Natural killer cell (primary cell): ENCODE measurements around the gene PRRG2. TPM values are rescaled to one million over a fixed set of nuclear protein-coding genes. Genes with fewer than 3 reads are reported as not detected.

ENCODE experiments used
- ATAC-seq, 3 donors: fragments of 150-1000 bp in 2 of 3; fragments of 200-7000 bp in 1 of 3; cut with Tn5 transposase; 1 replicate in 1 of 3; 2 replicates in 2 of 3; pipeline ENCODE4 v1.10.0; 2021; ENCODE audit warnings: mild to moderate bottlenecking in 2 of 3, moderate library complexity in 2 of 3
- DNase-seq, 2 donors: peaks; one replicate each; pipeline versions ENCODE4 v3.0.0 to v3.0.0-alpha.2; 2013 to 2021; ENCODE audit warnings: mixed read lengths in 1 of 2
- H3K27ac ChIP-seq: one replicate; pipeline ENCODE4 v1.5.1; 2013; ENCODE audit warnings: mild to moderate bottlenecking, low read length
- H3K27me3 ChIP-seq: one replicate; pipeline ENCODE4 v1.6.1; 2013; ENCODE audit warnings: low read length; ENCODE audit not compliant: control insufficient read depth, insufficient read depth
- H3K36me3 ChIP-seq: one replicate; pipeline ENCODE4 v1.6.1; 2013; ENCODE audit warnings: low read length; ENCODE audit not compliant: control insufficient read depth, insufficient read depth
- H3K4me1 ChIP-seq: one replicate; pipeline ENCODE4 v1.6.1; 2013; ENCODE audit warnings: low read length; ENCODE audit not compliant: control insufficient read depth, insufficient read depth
- H3K4me3 ChIP-seq: one replicate; pipeline ENCODE4 v1.5.1; 2013; ENCODE audit warnings: low read length
- H3K9me3 ChIP-seq: one replicate; pipeline ENCODE4 v1.6.1; 2013; ENCODE audit warnings: low read length; ENCODE audit not compliant: control insufficient read depth, insufficient read depth
- H3K27ac Mint-ChIP-seq, 2 donors: one replicate each; pipeline ENCODE4 v1.8.0; 2022; ENCODE audit warnings: mild to moderate bottlenecking in 2 of 2, mixed read lengths in 2 of 2, moderate library complexity in 1 of 2
- H3K27me3 Mint-ChIP-seq, 2 donors: one replicate each; pipeline ENCODE4 v1.8.0; 2022; ENCODE audit warnings: low read depth in 2 of 2, mixed read lengths in 2 of 2
- H3K36me3 Mint-ChIP-seq: one replicate; pipeline ENCODE4 v1.8.0; 2022; ENCODE audit warnings: mixed read lengths
- H3K4me1 Mint-ChIP-seq, 2 donors: one replicate each; pipeline ENCODE4 v1.8.0; 2022; ENCODE audit warnings: mixed read lengths in 2 of 2
- H3K4me3 Mint-ChIP-seq: one replicate; pipeline ENCODE4 v1.8.0; 2022; ENCODE audit warnings: mild to moderate bottlenecking, moderate library complexity, mixed read lengths
- H3K9me3 Mint-ChIP-seq, 2 donors: one replicate each; pipeline ENCODE4 v1.8.0; 2022; ENCODE audit warnings: mixed read lengths in 2 of 2
- WGBS: methylation state at CpG from one replicate; pipeline ENCODE4 v1.1.7; 2013; ENCODE audit warnings: missing lambda C conversion rate; ENCODE audit not compliant: insufficient coverage; 5-methylcytosine and 5-hydroxymethylcytosine counted together
- intact Hi-C: fragments of 100-400 bp; cut with micrococcal nuclease; formaldehyde crosslinking; loops from one replicate; pipeline ENCODE4 v1.14.2; 2022
- total RNA-seq, 4 donors: library from RNA; stranded (reverse); fragments of 120-200 nt in 1 of 4; gene quantifications; one replicate each; pipeline versions ENCODE4 v1.2.3 to v1.2.4, GENCODE V29; 2013 to 2022
- TF ChIP-seq, protein P1 (sequence below): fragments of 200-600 bp; IDR thresholded peaks from one replicate; pipeline ENCODE4 v1.8.0; 2022; ENCODE audit warnings: antibody characterized with exemption

Gene PRRG2
- total RNA-seq, 3 donors from 2014 or later (not counting 1 experiment from before 2014, with no cell fraction given): 0.39 to 0.56 TPM; not detected in 1

DNA sequence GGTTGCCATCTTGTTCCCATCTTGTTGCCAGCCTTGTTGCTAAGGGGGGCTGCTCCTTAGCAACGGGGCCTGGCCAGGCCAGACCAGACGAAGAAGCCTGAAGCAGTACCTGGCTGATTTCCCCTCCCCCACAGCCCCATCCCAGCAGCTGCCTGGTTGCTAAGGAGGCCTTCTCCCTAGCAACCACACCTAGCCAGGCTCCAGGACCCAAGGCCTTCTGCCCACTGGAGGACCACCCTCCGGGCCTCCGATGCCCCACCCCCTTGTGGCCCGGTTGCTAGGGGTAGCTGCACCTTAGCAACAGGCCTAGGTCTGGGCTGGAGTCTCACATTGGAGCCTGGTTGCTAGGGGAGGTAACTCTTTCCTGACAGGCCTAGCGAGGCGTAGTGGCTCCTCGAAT is 3.9 kb downstream of the PRRG2 start:
- H3K27ac ChIP-seq: no peak overlapping the region

DNA sequence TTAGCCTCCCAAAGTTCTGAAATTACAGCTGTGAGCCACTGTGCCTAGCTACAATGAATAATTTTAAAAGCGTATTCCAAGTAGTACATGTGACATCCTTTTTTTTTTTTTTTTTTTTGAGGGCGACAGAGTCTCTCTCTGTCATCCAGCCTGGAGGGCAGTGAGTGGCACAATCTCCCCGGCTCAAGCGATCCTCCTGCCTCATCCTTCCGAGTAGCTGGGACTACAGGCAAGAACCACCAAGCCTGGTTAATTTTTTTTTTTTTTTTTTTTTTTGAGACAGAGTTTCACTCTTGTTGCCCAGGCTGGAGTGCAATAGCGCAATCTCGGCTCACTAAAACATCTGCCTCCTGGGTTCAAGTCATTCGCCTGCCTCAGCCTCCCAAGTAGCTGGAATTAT is 6.1 kb downstream of the PRRG2 start:
- H3K36me3 Mint-ChIP-seq: no peaks in the 10 kb centered on the region
- TF ChIP-seq, protein P1, sequence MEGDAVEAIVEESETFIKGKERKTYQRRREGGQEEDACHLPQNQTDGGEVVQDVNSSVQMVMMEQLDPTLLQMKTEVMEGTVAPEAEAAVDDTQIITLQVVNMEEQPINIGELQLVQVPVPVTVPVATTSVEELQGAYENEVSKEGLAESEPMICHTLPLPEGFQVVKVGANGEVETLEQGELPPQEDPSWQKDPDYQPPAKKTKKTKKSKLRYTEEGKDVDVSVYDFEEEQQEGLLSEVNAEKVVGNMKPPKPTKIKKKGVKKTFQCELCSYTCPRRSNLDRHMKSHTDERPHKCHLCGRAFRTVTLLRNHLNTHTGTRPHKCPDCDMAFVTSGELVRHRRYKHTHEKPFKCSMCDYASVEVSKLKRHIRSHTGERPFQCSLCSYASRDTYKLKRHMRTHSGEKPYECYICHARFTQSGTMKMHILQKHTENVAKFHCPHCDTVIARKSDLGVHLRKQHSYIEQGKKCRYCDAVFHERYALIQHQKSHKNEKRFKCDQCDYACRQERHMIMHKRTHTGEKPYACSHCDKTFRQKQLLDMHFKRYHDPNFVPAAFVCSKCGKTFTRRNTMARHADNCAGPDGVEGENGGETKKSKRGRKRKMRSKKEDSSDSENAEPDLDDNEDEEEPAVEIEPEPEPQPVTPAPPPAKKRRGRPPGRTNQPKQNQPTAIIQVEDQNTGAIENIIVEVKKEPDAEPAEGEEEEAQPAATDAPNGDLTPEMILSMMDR: no peak
- H3K9me3 ChIP-seq: no peaks in the 10 kb centered on the region
- ATAC-seq: no peak
- intact Hi-C loops: no loop called here
- no peaks in the 10 kb centered on the region for H3K27me3 Mint-ChIP-seq
- H3K4me1 Mint-ChIP-seq: peaks cover 9 to 14% of the 10 kb centered on the region in 2 donors
- H3K4me1 ChIP-seq: peaks cover 12% of the 10 kb centered on the region
- no peaks in the 10 kb centered on the region for H3K27me3 ChIP-seq
- H3K4me3 ChIP-seq: no peak overlapping the region
- H3K36me3 ChIP-seq: no peaks in the 10 kb centered on the region
- no peak overlapping the region for H3K4me3 Mint-ChIP-seq
- no peak overlapping the region for H3K27ac ChIP-seq
- no peaks in the 10 kb centered on the region for H3K9me3 Mint-ChIP-seq
- DNase-seq: no peak
- WGBS: 85% methylated on average over 8 of the region's 8 CpGs
- no peak overlapping the region for H3K27ac Mint-ChIP-seq

More for the DNA sequence above, 3.9 kb downstream of the PRRG2 start:
- Histone ChIP-seq H3K9me3 (no peaks in the 10 kb centered on the region), H3K27me3 (no peaks in the 10 kb centered on the region), H3K4me1 (peaks cover 9% of the 10 kb centered on the region), H3K36me3 (no peaks in the 10 kb centered on the region), H3K4me3 (no peak overlapping the region)
- Mint-ChIP-seq H3K4me1 (peaks cover 11 to 17% of the 10 kb centered on the region in 2 donors), H3K9me3 (no peaks in the 10 kb centered on the region), H3K27ac (no peak overlapping the region), H3K27me3 (no peaks in the 10 kb centered on the region), H3K36me3 (no peaks in the 10 kb centered on the region), H3K4me3 (no peak overlapping the region)
- 83% methylated on average over 8 of the region's 8 CpGs for WGBS
- TF ChIP-seq, protein P1: no peak
- no peak for ATAC-seq
- intact Hi-C loops: no loop called here
- no peak for DNase-seq

DNA sequence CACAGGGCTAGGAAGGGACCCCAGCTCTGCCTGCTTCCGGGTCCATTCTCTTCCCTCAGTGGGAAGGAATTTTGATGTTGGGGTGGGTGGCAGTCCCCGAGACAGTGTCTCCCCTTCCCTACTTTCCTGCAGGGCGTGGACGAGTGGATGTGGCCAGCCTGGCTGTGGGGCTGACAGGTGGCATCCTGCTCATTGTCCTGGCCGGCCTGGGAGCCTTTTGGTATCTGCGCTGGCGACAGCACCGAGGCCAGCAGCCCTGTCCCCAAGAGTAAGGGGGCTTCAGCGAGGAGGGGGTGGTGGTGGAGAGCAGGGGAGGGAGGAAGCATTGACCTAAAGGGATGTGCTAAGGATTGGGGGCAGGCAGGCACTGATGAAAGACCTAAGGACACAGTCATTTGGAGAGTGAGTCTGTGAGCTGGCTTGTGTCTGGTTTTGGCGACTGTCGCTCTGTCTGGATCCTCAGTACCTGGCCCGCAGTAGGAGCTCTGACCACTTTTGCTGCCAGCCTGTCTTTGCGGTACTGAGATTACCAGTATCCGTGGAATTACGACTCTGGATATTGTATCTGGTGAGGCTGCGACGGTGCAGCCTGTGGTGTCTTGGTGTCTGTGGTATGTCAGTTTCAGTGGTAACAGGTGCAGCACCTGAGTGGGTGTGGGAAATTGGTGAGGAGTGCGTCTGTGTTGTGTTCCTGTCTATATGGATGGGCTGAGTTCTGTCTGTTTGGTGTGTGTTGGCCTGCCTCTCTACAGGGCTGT is 7.4 kb downstream of the PRRG2 start:
- Histone ChIP-seq H3K4me1 (peaks cover 25% of the 10 kb centered on the region), H3K27ac (no peak overlapping the region), H3K9me3 (no peaks in the 10 kb centered on the region), H3K36me3 (no peaks in the 10 kb centered on the region), H3K27me3 (no peaks in the 10 kb centered on the region), H3K4me3 (no peak overlapping the region)
- 84% methylated on average over 18 of the region's 18 CpGs for WGBS
- TF ChIP-seq, protein P1: no peak
- H3K27ac Mint-ChIP-seq: peak overlapping the region; percentile 26 to 72
- intact Hi-C loops: no loop called here
- no peak overlapping the region for H3K4me3 Mint-ChIP-seq
- H3K27me3 Mint-ChIP-seq: no peaks in the 10 kb centered on the region
- ATAC-seq (no peak), DNase-seq (peak in 1 of 2 donors; percentile 70)
- no peaks in the 10 kb centered on the region for H3K36me3 Mint-ChIP-seq
- no peaks in the 10 kb centered on the region for H3K9me3 Mint-ChIP-seq
- peaks cover 22 to 27% of the 10 kb centered on the region in 2 donors for H3K4me1 Mint-ChIP-seq
